Breast epithelium (tissue), 3 donors: ENCODE data around the gene ART1.

ENCODE experiments used
- CTCF ChIP-seq, 3 donors: fragments of 450-650 bp; IDR thresholded peaks; one replicate each; pipeline ENCODE4 v1.5.1; 2016 to 2017; ENCODE audit warnings: antibody characterized with exemption in 3 of 3, mild to moderate bottlenecking in 3 of 3, moderate library complexity in 3 of 3
- POLR2A ChIP-seq: fragments of 450-650 bp; IDR thresholded peaks from one replicate; pipeline ENCODE4 v1.6.1; 2016; ENCODE audit warnings: antibody characterized with exemption, mild to moderate bottlenecking, moderate library complexity
- POLR2AphosphoS5 ChIP-seq, 3 donors: sonication (generic); formaldehyde crosslinking; IDR thresholded peaks; one replicate each; pipeline ENCODE4 v1.6.1; 2017; ENCODE audit warnings: antibody characterized with exemption in 3 of 3

- TF ChIP-seq POLR2A (no peak), CTCF (IDR thresholded peaks at IDR 0.05) (no peak), POLR2AphosphoS5 (IDR thresholded peaks at IDR 0.05) (no peak)
Observed at GRCh38 chr11:3605283-3605662, 39.7 kb upstream of the ART1 start.
